ENCODE results near the gene EMILIN3.

Gene EMILIN3

GRCh38 chr20:41358230-41358629 lies 8.4 kb downstream of the EMILIN3 start:
- TF ChIP-seq EZH2 (IDR thresholded peaks at IDR 0.05; ENCODE audit: borderline replicate concordance, low read depth, low read length, severe bottlenecking) (no peak), CTCF (IDR thresholded peaks at IDR 0.05; ENCODE audit: borderline replicate concordance, extremely low read depth, low read length, poor library complexity, severe bottlenecking) (no peak)
- Histone ChIP-seq H3K9ac (ENCODE audit: low read depth, low read length) (no peak overlapping the region), H3K4me1 (ENCODE audit: insufficient read depth, low read length) (no peaks in the 10 kb centered on the region), H3K79me2 (ENCODE audit: insufficient read depth, low read length) (no peaks in the 10 kb centered on the region), H3K9me3 (ENCODE audit: insufficient read depth, low read length, severe bottlenecking) (no peaks in the 10 kb centered on the region), H3K4me2 (ENCODE audit: insufficient read depth, low read length) (no peak overlapping the region), H3K4me3 (ENCODE audit: low read depth in 1 of 2, low read length in 2 of 2) (no peak overlapping the region), H4K20me1 (ENCODE audit: insufficient read depth, low read length) (peaks cover 5% of the 10 kb centered on the region), H2AFZ (ENCODE audit: low read depth, low read length) (no peak overlapping the region), H3K27me3 (ENCODE audit: insufficient read depth, low read length, poor library complexity) (no peaks in the 10 kb centered on the region), H3K27ac (ENCODE audit: low read length) (no peak overlapping the region), H3K36me3 (ENCODE audit: insufficient read depth, low read length) (no peaks in the 10 kb centered on the region)
- ATAC-seq (ENCODE audit: insufficient read depth, low read depth), result no peak
- DNase-seq, result no peak

GRCh38 chr20:41357424-41358163 lies 9.0 kb downstream of the EMILIN3 start:
- ATAC-seq (ENCODE audit: insufficient read depth, low read depth) (no peak), DNase-seq (no peak)
- TF ChIP-seq CTCF (IDR thresholded peaks at IDR 0.05; ENCODE audit: borderline replicate concordance, extremely low read depth, low read length, poor library complexity, severe bottlenecking) (peak; percentile 36), EZH2 (IDR thresholded peaks at IDR 0.05; ENCODE audit: borderline replicate concordance, low read depth, low read length, severe bottlenecking) (no peak)
- Histone ChIP-seq H3K4me3 (ENCODE audit: low read depth in 1 of 2, low read length in 2 of 2) (no peak overlapping the region), H3K27me3 (ENCODE audit: insufficient read depth, low read length, poor library complexity) (no peaks in the 10 kb centered on the region), H3K9ac (ENCODE audit: low read depth, low read length) (no peak overlapping the region), H3K4me1 (ENCODE audit: insufficient read depth, low read length) (no peaks in the 10 kb centered on the region), H4K20me1 (ENCODE audit: insufficient read depth, low read length) (peaks cover 5% of the 10 kb centered on the region), H2AFZ (ENCODE audit: low read depth, low read length) (no peak overlapping the region), H3K4me2 (ENCODE audit: insufficient read depth, low read length) (no peak overlapping the region), H3K36me3 (ENCODE audit: insufficient read depth, low read length) (no peaks in the 10 kb centered on the region), H3K9me3 (ENCODE audit: insufficient read depth, low read length, severe bottlenecking) (no peaks in the 10 kb centered on the region), H3K27ac (ENCODE audit: low read length) (no peak overlapping the region), H3K79me2 (ENCODE audit: insufficient read depth, low read length) (no peaks in the 10 kb centered on the region)

GRCh38 chr20:41356951-41357350 lies 9.7 kb downstream of the EMILIN3 start:
- no peak overlapping the region for H3K4me2 ChIP-seq (ENCODE audit: insufficient read depth, low read length)
- no peaks in the 10 kb centered on the region for H3K36me3 ChIP-seq (ENCODE audit: insufficient read depth, low read length)

More at GRCh38 chr20:41356951-41357350, 9.7 kb downstream of the EMILIN3 start:
- H3K4me1 ChIP-seq (ENCODE audit: insufficient read depth, low read length), result no peaks in the 10 kb centered on the region
- no peaks in the 10 kb centered on the region for H3K79me2 ChIP-seq (ENCODE audit: insufficient read depth, low read length)
- ATAC-seq (ENCODE audit: insufficient read depth, low read depth) (no peak), DNase-seq (no peak)
- no peak overlapping the region for H3K27ac ChIP-seq (ENCODE audit: low read length)
- no peaks in the 10 kb centered on the region for H3K9me3 ChIP-seq (ENCODE audit: insufficient read depth, low read length, severe bottlenecking)
- H2AFZ ChIP-seq (ENCODE audit: low read depth, low read length), result no peak overlapping the region
- no peaks in the 10 kb centered on the region for H3K27me3 ChIP-seq (ENCODE audit: insufficient read depth, low read length, poor library complexity)
- H3K9ac ChIP-seq (ENCODE audit: low read depth, low read length), result no peak overlapping the region
- no peak overlapping the region for H3K4me3 ChIP-seq (ENCODE audit: low read depth in 1 of 2, low read length in 2 of 2)
- peaks cover 5% of the 10 kb centered on the region for H4K20me1 ChIP-seq (ENCODE audit: insufficient read depth, low read length)
- TF ChIP-seq EZH2 (IDR thresholded peaks at IDR 0.05; ENCODE audit: borderline replicate concordance, low read depth, low read length, severe bottlenecking), result no peak
- TF ChIP-seq CTCF (IDR thresholded peaks at IDR 0.05; ENCODE audit: borderline replicate concordance, extremely low read depth, low read length, poor library complexity, severe bottlenecking), result no peak

Measured in DND-41 (cell line).